ENCODE data around the gene TBC1D7. TPM values are rescaled to one million over a fixed set of nuclear protein-coding genes. Genes with fewer than 3 reads are reported as not detected.
"Not testable (repeated sequence)": the region's sequence is repeated elsewhere in the genome, so short reads cannot be mapped to it uniquely, and the experiment has no call there.

The TBC1D7 gene
- total RNA-seq, 1 donor from 2014 or later, result 15.3 TPM

DNA sequence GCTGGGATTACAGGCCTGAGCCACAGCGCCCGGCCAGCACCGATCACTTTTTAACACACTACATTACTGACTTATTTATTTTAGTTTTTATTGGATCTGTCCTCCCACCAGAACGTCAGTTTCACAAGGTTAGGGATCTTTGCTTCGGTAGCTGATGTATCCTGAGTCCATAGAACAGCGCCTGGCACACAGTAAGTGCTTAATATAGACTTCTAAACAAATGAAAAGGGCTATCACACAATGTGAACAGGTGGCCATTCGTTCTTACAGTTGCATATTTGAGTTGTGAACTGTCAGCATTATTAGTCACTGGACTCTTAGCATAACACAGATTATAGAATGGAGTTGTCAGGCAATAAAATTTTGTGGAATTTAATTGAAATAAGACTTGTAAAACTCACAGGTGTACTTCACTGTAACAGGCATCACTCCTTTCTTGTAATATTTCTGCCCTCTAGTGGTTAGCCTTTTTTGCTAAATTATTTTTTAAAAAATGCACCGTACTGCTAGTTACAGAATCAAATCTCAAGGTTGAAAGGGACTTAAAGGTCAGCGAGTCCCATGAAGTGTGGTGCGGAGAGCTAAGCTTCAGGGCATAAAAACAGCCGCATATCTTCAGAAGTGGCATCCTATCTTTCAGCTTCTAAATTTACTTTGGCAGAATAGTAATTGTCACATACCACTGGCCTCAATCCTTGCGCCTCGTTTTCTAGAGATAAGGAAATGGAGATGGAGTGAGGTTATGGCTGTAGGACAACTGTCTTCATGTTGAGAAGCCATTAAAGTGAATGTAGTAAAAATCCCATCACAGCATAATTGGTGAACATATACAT, 3.4 kb upstream of the TBC1D7 start:
- TF ChIP-seq, protein P1, sequence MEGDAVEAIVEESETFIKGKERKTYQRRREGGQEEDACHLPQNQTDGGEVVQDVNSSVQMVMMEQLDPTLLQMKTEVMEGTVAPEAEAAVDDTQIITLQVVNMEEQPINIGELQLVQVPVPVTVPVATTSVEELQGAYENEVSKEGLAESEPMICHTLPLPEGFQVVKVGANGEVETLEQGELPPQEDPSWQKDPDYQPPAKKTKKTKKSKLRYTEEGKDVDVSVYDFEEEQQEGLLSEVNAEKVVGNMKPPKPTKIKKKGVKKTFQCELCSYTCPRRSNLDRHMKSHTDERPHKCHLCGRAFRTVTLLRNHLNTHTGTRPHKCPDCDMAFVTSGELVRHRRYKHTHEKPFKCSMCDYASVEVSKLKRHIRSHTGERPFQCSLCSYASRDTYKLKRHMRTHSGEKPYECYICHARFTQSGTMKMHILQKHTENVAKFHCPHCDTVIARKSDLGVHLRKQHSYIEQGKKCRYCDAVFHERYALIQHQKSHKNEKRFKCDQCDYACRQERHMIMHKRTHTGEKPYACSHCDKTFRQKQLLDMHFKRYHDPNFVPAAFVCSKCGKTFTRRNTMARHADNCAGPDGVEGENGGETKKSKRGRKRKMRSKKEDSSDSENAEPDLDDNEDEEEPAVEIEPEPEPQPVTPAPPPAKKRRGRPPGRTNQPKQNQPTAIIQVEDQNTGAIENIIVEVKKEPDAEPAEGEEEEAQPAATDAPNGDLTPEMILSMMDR (IDR thresholded peaks at IDR 0.05), result peak; percentile 68
- H3K36me3 Mint-ChIP-seq (ENCODE audit: unreplicated experiment), result no peaks in the 10 kb centered on the region
- peaks cover 5% of the 10 kb centered on the region for H3K27me3 Mint-ChIP-seq (ENCODE audit: unreplicated experiment)
- peaks cover 16% of the 10 kb centered on the region for H3K4me1 Mint-ChIP-seq (ENCODE audit: unreplicated experiment)
- DNase-seq (ENCODE audit: extremely low spot score, unreplicated experiment), result no peak
- H3K4me3 Mint-ChIP-seq (ENCODE audit: unreplicated experiment), result no peak overlapping the region
- H3K9me3 Mint-ChIP-seq (ENCODE audit: unreplicated experiment), result no peaks in the 10 kb centered on the region
- H3K27ac Mint-ChIP-seq (ENCODE audit: unreplicated experiment), result no peak overlapping the region

DNA sequence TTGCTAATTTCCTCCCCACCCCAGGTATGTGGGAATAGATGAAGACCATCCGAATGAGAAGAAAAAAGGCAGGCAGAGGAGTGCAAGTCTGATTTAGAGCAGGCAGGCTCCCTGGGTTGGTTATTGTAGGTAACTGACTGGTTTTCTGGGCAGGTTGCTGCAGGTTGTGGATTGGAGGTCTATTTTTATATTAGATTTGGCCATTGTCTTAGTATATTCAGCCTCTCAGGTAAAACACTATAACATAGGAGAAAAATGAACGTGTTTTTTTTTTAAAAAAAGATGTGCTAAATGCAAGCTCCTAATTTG, 492 bp upstream of the TBC1D7 start:
- no peak for DNase-seq (ENCODE audit: extremely low spot score, unreplicated experiment)
- Mint-ChIP-seq H3K36me3 (ENCODE audit: unreplicated experiment) (peaks cover 6% of the 10 kb centered on the region), H3K4me3 (ENCODE audit: unreplicated experiment) (peak overlapping the region; percentile 87), H3K9me3 (ENCODE audit: unreplicated experiment) (no peaks in the 10 kb centered on the region), H3K27me3 (ENCODE audit: unreplicated experiment) (no peaks in the 10 kb centered on the region), H3K27ac (ENCODE audit: unreplicated experiment) (peak overlapping the region; percentile 93), H3K4me1 (ENCODE audit: unreplicated experiment) (peaks cover 20% of the 10 kb centered on the region)
- TF ChIP-seq, protein P1 (IDR thresholded peaks at IDR 0.05), result no peak

- peaks cover 14% of the 10 kb centered on the region for H3K36me3 Mint-ChIP-seq (ENCODE audit: unreplicated experiment)
- no peaks in the 10 kb centered on the region for H3K27me3 Mint-ChIP-seq (ENCODE audit: unreplicated experiment)
- no peaks in the 10 kb centered on the region for H3K9me3 Mint-ChIP-seq (ENCODE audit: unreplicated experiment)
- peaks cover 20% of the 10 kb centered on the region for H3K4me1 Mint-ChIP-seq (ENCODE audit: unreplicated experiment)
- no peak for DNase-seq (ENCODE audit: extremely low spot score, unreplicated experiment)
- peak overlapping the region; percentile 73 for H3K27ac Mint-ChIP-seq (ENCODE audit: unreplicated experiment)
- TF ChIP-seq, protein P1 (IDR thresholded peaks at IDR 0.05), result no peak
- H3K4me3 Mint-ChIP-seq (ENCODE audit: unreplicated experiment), result peak overlapping the region; percentile 87
These were observed 654 bp downstream of the TBC1D7 start for GRCh38 chr6:13327691-13328075.

DNA sequence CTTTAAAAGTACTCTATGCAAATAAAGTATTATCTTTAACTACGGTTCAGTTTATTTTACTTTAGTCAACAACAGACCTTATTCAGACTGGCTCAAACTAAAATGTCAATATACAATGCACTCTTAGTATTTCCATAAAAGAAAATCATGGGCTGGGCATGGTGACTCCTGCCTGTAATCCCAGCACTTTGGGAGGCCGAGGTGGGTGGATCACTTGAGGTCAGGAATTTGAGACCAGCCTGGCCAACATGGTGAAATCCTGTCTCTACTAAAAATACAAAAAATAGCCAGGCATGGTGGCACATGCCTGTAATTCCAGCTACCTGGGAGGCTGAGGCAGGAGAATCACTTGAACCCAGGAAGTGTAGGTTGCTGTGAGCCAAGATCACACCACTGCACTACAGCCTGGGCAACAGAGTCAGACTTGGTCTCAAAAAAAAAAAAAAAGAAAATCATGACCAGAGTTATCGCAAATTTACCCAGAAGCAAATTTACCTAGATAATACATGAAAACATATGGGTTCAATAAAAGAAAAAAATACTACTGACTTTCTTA, 2.2 kb downstream of the TBC1D7 start:
- not testable (repeated sequence) for H3K9me3 Mint-ChIP-seq (ENCODE audit: unreplicated experiment); H3K27ac Mint-ChIP-seq (ENCODE audit: unreplicated experiment); H3K27me3 Mint-ChIP-seq (ENCODE audit: unreplicated experiment); DNase-seq (ENCODE audit: extremely low spot score, unreplicated experiment); H3K4me3 Mint-ChIP-seq (ENCODE audit: unreplicated experiment)
- Mint-ChIP-seq H3K36me3 (ENCODE audit: unreplicated experiment) (peaks cover 25% of the 10 kb centered on the region), H3K4me1 (ENCODE audit: unreplicated experiment) (peaks cover 20% of the 10 kb centered on the region)

DNA sequence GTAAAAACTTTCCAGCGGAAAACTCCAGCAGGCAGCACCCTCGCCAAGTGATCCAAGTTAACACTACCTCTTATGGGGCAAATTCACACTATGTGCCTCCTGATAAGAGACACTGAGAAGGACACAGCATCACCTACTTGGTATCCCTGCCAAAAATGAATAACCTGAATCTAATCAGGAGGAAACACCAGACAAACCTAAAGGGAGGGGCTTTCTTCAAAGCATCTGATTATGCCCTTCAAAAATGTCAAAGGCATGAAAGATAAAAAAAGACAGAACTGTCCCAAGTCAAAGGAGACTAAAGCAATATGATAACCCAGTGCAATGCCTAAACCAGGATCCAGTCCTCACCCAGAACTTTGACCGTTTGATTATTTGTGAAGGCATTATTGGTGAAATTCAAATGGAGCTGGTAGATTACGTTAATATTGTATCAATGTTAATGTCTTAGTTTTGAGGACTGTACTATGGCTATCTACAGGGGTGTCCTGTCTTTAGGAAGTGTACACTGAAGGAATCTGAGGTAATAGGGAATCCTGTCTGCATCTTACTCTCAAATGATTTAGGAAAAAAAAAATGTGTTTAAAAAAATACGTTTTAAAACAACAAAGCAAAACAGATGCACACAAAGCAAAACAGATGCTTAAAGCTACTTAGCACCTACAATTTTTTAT, 8.3 kb downstream of the TBC1D7 start:
- Mint-ChIP-seq H3K27ac (ENCODE audit: unreplicated experiment) (no peak overlapping the region), H3K4me1 (ENCODE audit: unreplicated experiment) (no peaks in the 10 kb centered on the region), H3K27me3 (ENCODE audit: unreplicated experiment) (no peaks in the 10 kb centered on the region), H3K36me3 (ENCODE audit: unreplicated experiment) (peaks cover 58% of the 10 kb centered on the region), H3K9me3 (ENCODE audit: unreplicated experiment) (no peaks in the 10 kb centered on the region), H3K4me3 (ENCODE audit: unreplicated experiment) (no peak overlapping the region)
- TF ChIP-seq, protein P1 (IDR thresholded peaks at IDR 0.05), result no peak
- DNase-seq (ENCODE audit: extremely low spot score, unreplicated experiment), result no peak

Measured in osteocyte (in vitro differentiated cells).